Measurements from ENCODE around the gene FN3K.

DNA sequence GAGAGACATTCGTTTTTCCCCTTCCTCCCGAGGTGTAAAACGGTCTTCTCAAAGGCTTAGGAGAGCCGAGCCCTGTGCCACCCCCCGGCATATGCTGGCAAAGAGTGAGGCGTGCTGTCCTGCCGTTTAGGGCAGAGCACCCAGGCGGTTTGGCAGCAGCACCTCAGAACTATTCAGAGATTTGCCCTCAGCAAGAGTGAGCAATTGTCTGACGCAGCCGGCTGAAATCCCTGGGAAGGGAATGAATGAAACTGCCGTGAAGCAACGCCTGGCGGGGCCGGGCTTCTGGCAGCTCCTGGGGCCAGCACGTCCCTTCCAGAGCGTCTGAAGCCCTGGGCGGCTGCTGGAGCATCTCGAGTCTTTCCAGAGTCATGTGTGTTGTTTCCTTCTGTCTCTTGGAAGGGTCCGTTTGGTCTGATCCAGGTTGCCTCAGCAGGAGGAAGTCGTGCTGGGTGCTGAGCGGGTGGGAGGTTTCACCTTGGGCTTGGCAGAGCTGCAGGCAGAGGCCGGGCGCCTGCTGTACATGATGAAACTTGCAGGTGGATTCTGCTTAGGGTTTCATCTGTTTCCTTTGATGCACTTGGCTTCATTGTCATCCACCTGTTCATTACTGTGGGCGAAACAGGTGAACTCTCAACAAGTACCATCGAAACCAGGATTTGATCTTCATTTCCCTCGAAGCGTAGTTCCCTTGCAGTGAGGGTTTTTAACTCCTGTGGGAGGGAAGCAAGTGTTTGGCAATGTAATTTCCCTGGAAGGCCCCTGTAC, 51.9 kb downstream of the FN3K start:
- TF ChIP-seq, protein P1, sequence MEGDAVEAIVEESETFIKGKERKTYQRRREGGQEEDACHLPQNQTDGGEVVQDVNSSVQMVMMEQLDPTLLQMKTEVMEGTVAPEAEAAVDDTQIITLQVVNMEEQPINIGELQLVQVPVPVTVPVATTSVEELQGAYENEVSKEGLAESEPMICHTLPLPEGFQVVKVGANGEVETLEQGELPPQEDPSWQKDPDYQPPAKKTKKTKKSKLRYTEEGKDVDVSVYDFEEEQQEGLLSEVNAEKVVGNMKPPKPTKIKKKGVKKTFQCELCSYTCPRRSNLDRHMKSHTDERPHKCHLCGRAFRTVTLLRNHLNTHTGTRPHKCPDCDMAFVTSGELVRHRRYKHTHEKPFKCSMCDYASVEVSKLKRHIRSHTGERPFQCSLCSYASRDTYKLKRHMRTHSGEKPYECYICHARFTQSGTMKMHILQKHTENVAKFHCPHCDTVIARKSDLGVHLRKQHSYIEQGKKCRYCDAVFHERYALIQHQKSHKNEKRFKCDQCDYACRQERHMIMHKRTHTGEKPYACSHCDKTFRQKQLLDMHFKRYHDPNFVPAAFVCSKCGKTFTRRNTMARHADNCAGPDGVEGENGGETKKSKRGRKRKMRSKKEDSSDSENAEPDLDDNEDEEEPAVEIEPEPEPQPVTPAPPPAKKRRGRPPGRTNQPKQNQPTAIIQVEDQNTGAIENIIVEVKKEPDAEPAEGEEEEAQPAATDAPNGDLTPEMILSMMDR (IDR thresholded peaks at IDR 0.05) = no peak
- peak; percentile 68 to 78 for TF ChIP-seq POLR2AphosphoS5 (IDR thresholded peaks at IDR 0.05; ENCODE audit: insufficient read depth in 1 of 2, low read depth in 1 of 2)

All from vagina (tissue), 2 donors.